Left lobe of liver (tissue), 2 donors: Measurements from ENCODE around the gene CIZ1. TPM values are rescaled to one million over a fixed set of nuclear protein-coding genes. Genes with fewer than 3 reads are reported as not detected.

ENCODE experiments used
- ATAC-seq: fragments of 200-7000 bp; cut with Tn5 transposase; one replicate; pipeline ENCODE4 v1.9.1; 2020; ENCODE audit warnings: mild to moderate bottlenecking, moderate library complexity
- DNase-seq: peaks from one replicate; pipeline ENCODE4 v3.0.0-alpha.2; 2020; ENCODE audit warnings: low spot score
- total RNA-seq: library from RNA; stranded (reverse); gene quantifications from one replicate; pipeline ENCODE4 v1.2.1, GENCODE V29; 2021
- donor health status: DM: no; HTN: no; CAD: no; lungs with moderate emphysema.
- donor health status: DM: no; HTN: yes; CAD: no.

CIZ1 gene
- total RNA-seq, 1 donor from 2014 or later, result 28.1 TPM

DNA sequence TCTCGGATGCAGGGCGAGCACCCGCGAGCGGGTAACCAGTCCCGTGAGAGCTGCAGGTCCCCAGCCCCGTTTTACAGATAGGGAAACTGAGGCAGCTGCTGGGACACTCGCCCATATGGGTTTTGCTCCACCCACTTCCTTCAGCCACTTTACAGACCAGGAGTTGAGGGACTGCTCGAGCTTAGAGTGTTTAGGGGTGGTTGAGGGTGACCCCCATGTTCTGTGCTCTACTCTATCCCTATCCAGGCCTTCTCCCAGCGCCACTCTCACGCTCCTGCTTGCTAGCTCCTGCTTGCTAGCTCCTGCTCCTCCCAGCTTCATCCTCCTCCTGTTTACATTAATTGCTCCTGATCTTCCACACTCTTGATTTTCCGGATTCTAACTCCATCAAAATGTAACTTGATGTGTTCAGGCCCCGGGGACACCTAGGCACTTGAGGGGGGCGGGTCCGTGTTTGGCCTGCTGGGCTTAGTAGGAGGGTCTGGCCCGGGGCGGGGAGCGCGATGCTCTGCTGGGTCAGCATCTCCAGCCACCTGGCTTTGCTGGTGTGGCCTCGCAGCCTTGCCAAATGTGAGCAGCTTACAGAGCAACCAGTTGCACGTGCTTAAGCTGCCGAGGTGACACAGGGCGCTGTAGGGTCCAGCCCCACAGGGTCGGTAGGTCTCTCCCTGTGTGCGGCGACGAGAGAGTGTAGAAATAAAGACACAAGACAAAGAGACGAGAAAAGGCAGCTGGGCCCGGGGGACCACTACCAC lies 62.4 kb downstream of the CIZ1 start:
- no peak for ATAC-seq
- DNase-seq, result no peak

DNA sequence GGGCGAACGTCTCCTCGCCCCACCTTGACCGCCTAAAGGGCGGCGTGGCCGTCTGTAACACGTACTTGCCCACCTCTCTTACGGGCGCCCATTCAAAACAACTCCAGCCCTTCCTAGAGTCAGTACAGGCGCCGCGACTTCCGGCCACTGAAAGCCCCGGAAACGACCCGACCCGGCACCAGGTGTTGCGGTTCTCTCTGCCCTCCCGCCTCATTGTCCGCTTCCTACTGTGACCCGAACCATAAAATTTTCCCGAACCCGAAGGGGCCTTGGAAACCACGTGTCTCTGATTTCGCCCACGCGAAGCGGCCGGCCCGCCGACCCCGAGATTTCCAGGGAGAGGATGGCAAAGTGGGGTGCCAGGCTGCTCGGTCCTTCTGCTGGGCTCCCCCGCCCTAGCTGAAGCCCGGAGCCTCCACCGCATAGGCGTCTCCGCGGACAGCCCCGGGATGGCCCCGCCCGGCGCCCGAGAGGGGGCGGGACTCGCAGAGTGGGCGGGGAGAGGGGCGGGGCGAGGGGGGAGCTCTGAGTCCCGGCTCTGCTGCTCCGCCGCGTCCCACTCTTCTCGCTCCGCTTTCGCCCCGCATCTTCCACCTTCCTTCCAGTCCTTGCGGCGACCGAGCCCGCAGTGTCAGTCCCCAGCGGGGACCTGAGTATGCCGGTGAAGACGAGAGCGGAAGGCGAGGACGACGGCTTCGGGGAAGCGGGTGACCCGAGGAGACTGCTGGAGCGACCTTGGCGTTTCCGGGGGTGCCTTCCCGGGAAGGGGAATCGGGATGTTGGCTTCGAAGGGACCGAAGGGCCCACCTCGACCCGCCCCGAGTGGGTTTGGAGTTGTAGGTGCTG lies 63.2 kb downstream of the CIZ1 start:
- ATAC-seq (peak; percentile 84), DNase-seq (peak; percentile 86)

DNA sequence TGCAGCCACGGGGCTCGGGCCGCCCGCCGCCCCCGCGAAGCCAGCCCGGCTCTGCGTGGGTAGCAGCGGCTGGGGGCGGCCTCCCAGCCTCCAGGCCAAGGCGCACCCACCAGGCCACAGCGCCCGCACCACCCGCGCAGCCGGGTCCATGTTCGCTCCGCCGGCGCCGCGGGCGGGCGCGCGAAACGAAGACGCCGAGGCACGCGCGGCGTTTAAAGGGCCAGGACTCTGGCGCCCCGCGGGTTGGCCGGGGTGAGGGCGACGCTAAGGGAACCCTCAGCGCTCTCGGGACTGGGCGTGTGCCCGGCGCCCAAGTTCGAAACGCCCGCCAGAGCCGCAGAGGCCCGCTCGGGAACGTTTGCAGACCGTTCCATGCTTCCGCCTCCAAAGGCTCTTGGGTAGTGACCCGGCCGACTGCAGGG lies 63.8 kb downstream of the CIZ1 start, which contains the start of gene PTGES2:
Gene PTGES2, minus strand, starts transcription at position 162 of the 422 bp plus-strand sequence. Its CDS starts 12 bp downstream, at position 150.
- peak; percentile 88 for DNase-seq
- peak; percentile 84 for ATAC-seq

GRCh38 chr9:128125580-128126354 lies 65.6 kb downstream of the CIZ1 start:
- ATAC-seq (no peak), DNase-seq (no peak)

DNA sequence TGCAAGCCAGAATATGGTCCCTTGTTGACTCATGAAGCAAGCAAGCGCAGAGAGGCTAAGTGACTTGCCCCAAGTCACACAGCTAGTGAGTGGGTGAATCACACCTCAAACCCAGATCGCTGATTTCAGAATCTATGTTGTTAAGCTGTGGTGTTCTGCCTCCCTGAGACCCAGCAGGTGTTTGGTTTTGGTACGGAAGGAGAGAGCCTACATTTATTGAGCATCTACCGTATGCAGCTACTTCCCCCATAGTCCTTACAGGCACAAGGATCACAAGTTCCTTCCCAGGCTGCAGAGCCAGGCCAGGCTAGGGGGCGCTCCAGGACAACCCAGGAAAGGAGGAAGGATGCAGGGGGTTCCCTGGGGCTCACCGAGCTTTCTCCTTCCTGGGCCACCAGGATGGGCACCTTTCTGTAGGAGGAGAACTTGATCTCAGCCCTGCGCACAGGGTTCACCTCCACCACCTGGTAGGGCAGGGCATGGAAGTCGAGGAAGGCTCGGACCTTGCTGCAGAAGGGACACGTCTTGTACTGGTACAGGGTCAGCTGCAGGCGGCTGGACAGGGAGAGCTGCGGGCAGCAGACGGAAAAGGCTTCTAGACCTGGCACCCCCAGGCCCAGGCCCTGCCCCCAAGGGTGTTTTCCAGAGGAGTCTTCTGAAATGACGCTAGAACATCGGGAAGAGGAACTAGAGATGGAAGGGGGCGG lies 66.3 kb downstream of the CIZ1 start:
- no peak for ATAC-seq
- DNase-seq, result no peak

GRCh38 chr9:128124451-128124850 lies 66.9 kb downstream of the CIZ1 start:
- ATAC-seq, result no peak
- DNase-seq, result no peak

GRCh38 chr9:128123451-128124080 lies 67.8 kb downstream of the CIZ1 start:
- ATAC-seq (no peak), DNase-seq (no peak)

- DNase-seq (no peak), ATAC-seq (no peak)
Observed at GRCh38 chr9:128122809-128123175, 68.6 kb downstream of the CIZ1 start.

DNA sequence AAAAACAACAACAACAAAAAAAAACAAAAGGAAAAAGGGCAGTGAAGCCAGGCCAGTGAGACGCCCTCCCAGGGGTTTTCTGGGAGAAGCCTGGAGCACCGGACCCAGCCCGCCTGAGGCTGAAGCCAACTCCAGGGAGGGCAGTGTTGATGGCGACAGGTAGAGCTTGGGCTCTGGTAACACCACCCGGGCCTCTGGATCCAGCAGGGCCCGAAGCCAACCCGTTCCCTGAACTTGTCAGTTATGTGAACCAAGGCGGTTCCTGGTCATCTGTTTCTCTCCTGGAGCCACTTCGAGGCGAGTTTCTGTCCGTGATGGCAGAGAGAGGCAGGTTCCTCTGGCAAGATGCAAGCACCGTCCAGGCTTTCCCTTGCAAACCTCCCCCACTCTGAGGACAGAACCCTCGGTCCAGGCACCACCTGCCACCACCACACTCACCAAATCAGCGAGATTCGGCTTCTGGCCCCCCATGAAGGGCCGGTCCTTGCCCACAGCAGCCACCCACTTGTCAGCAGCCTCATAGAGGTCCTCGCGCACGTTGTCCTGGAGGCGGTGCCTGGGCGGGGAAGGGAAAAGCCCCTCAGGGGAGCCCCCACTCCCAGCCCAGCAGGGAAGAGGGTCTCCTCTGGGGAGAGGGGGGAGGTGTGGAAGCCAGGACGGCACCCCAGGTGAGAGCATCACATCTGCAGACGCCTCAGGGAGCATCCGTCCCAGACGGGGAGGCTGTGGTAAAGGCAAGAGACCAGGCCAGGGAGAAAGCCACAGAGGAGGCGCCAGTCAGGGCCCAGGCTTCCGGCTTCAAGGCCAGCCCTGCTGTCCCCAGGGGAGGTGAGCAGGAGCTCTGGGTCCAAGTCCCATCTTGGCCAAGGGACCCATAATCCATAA lies 69.2 kb downstream of the CIZ1 start:
- ATAC-seq (no peak), DNase-seq (peak; percentile 44)

GRCh38 chr9:128121466-128121810 lies 69.9 kb downstream of the CIZ1 start:
- no peak for DNase-seq
- no peak for ATAC-seq

GRCh38 chr9:128120741-128121465 lies 70.5 kb downstream of the CIZ1 start:
- no peak for ATAC-seq
- DNase-seq, result peak; percentile 44

DNA sequence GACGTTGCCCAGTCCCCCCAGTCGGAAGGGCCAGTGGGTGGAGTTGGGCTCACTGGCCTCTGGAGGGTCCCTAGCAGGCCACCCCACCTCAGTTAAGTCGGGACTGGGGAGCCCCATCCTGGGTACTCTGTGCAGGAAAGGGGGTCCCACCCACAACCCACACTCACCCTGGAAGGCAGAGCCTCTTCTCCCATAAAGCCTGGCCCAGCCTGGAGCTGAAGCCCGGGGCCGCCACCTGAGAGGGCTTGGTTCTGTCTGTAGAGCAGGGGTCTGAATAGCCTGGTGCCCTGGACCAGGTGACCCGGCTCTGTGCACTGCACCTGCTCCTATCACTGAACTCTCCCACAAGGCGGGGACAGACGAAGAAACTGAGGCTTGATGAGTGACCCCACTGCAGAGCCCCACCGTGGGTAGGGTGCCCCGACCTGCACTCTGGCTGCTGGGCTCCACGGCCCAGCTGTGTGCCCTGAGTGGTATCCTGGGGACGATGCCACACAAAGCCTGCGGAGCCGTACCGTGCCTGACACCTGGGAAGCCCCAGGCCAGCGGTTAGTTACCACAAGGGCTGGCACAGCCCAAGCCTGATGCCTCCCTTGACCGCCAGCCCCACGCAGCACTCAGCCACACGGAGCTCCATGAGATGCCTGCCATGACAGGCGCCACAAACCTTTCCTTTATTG lies 71.2 kb downstream of the CIZ1 start:
- DNase-seq (peak; percentile 43), ATAC-seq (no peak)

DNA sequence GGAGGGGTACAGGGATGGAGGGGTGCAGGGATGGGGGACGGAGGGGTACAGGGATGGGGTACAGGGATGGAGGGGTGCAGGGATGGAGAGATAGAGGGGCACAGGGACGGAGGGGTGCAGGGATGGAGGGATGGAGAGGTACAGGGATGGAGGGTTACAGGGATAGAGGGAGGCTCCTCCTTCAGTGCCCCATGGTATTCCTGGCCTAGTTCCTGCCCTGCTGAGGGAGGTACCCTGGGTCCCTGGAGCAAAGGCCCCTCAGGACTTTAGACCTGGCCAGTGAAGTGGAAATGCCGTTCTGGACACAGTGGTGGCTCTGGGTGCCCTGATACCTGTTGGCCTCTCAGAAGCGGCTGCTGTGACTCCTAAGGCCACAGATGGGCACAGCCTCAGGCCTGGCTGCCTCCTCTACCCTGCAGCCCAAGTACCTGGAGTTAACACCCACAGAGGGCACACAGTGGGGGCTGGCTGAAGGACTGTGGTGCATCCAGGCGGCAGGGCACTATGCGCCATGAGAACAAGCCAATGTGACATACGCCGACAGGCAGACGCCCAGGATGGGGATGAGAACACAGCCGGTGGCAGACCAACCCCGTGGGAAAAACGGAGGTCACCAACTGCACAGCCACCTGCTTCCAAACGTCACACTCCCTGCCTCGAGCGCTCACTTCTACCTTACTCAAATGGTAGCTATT lies 72.3 kb downstream of the CIZ1 start:
- DNase-seq (peak; percentile 47), ATAC-seq (no peak)

GRCh38 chr9:128118472-128118857 lies 72.9 kb downstream of the CIZ1 start:
- no peak for ATAC-seq
- no peak for DNase-seq

- peak; percentile 95 for DNase-seq
- ATAC-seq, result peak; percentile 77
Observed at GRCh38 chr9:128117613-128118471, 73.5 kb downstream of the CIZ1 start.
